Non-pigmented ciliary epithelial cell (primary cell): Measurements from ENCODE around the gene H1-8.

Experiments
- DNase-seq: peaks from one replicate; pipeline ENCODE4 v3.0.0-alpha.2; 2010; ENCODE audit warnings: low read depth

The H1-8 gene

DNA sequence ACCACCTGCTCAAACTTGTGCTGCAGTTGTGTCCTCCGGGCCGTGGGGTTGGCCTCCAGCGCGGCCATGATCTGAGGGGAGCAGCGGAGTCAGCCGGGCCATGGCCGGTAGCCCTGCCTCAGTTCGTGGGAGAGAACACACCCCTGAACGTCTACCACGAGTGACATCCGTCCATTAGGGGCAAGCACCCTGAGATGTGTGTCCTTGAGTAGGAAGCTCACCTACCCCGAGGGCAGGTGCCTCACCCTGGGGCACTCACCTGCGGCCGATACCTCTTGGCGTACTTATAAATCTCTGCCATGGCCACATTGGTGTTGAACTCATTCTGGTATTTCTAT is 13.4 kb downstream of the H1-8 start:
- no peak for DNase-seq

DNA sequence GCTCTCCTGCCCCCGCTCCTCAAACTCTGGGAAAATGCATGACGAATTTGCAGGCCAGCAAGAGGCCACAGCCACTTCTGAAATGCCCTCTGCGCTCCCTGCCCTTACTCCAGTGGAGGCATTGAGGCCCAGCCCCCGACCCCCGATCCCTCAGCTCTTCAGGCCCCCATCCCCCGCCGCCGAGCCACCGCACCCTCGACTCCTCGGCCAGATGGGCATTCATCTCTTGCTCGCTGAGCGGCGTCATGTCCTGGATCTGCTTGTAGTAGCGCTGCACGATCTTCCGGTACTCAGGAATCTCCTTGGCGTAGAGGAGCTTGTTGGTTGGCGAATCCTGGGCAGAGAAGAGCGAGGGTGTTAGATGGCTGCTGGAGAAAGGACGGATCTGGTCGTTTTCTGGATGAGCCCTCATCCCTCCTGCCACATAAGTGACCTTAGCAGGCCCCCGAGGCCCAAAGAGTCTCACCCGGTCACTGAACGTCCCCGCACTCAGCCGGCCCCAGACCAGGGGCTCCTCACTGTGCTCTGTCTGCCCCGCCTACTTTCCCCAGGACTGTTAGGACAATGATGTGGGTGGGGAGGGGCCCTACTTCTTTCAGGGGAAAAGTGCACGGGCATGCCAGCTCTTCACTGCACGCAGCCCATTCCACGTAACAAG is 14.0 kb downstream of the H1-8 start:
- no peak for DNase-seq

DNA sequence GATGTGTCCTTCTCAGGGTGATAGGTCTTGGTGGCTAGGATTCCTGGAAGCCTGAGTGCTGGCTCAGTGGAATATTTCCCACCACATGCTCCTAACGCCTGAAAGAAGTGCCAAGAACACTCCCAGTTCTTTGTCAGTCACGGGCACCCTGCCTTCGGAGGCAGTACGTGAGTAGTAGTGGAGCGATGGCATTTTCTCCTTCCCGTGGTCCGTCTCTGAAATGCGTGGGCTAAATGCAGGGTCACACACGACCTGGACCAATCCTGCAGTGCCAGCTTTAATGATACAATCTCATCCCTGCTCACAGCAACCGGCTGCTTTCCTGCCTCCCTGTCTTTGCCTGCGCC is 14.5 kb downstream of the H1-8 start:
- DNase-seq: no peak

GRCh38 chr3:129558081-129558771 is 15.3 kb downstream of the H1-8 start:
- no peak for DNase-seq

GRCh38 chr3:129558772-129559564 is 16.0 kb downstream of the H1-8 start:
- peak; percentile 15 for DNase-seq

DNA sequence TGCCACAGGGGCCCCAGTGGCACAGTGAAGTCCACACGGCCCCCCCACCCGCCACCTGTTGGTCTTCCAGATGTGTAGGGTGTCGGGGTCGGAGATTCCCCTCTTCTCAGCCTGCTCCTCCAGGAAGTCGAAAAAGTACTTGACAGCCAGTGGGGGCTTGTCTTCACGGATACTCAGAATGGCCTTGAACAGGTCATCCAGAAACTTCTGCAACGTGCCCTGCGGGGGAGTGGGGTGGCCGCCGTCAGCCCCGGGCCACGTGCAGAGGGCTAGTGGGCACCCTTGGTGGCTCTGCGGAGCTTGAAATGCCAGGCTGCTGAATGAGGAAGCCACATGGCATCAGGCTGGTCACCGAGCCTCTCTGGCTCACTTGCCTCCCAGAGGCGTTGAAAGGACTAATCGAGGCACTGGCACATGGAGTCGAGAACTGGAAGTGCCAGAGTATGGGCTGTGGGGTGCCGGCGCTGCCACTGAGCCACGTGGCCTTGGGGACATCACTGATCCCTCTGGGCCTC is 16.6 kb downstream of the H1-8 start:
- no peak for DNase-seq

- no peak for DNase-seq
Observed at GRCh38 chr3:129560269-129560787, 17.4 kb downstream of the H1-8 start.

- DNase-seq: peak; percentile 10
Observed at GRCh38 chr3:129560911-129561594, 18.1 kb downstream of the H1-8 start.

- DNase-seq: no peak
Observed at GRCh38 chr3:129561619-129562248, 18.8 kb downstream of the H1-8 start.

DNA sequence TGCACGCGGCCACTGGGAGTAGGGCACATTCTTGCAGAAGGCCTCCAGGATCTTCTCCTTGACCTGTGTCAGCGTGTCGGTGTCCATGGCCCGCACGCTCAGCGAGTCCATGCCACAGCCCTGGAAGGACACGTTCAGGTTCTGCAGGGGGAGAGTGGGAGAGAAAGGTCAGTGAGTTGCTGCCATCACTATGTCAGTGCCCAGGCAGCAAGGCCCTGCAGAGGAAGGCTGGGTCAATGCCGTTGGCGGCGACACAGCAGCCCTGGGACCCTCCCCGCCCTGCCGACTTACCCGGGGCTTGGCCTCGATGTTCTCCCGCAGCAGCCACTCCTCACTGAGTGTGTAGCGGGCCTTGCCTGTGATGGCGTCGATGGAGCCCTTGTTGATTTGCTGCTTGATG is 19.8 kb downstream of the H1-8 start:
- DNase-seq: no peak

- DNase-seq: no peak
Observed at GRCh38 chr3:129563332-129563731, 20.4 kb downstream of the H1-8 start.

DNA sequence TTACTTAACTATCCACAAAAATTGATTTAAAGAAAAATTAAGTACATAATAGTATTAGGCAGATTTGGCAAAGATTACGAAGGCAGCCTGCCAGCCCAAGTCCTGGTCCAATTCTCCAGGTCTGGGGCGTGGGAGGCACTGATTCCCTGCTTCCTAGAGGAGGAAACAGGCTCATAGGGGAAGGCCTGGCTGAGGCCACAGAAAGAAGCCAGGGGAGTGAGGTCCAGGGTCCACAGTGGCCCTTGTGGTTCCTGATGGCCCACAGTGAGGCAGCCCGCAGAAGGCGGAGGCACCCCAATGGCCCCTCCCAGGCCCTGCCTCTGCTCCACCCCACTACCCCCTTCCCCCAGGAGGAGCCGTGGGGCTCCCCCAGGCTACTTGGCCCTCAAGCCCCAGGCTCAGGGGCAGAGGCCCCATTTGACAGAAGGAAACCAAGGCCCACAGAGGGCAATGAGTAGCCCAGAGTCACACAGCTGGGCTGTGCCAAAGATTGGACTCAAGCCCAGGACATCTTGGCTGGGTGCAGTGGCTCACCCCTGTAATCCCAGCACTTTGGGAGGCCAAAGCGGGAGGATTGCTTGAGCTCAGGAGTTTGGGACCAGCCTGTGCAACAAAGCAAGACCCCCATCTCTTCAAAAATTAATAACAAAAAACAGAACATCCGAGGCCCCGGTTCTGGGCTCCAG is 21.0 kb downstream of the H1-8 start:
- DNase-seq: no peak

DNA sequence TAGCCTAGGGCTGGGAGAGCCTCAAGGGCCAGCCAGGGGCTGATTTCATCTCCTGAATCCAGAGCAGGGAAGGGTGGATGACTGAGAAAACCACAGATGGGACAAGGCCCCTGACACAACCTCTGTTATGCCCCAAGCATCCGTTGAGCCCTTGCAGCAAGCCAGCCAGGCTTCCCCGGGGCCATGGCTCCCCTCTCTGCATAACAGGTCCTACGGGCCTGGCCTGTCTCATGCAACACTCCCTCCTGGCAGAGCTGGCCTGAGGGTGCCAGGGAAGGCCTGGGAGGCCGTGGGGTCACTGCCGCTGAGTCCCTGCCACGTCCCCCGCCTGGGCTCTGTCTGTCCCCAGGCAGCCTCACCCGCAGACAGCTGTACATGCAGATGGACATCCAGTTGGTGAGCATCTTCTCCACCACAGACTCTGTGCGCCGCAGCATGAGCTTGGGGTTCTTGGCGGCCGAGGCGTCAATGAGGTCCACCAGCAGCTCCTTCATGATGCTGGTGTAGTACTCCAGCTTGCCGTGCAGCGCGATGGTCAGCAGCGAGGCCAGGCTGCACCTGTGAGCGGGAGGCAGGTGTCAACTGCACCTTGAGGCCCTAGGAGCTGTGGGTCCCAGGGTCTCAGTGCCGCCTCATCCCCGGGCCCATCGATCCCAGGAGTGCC is 22.1 kb downstream of the H1-8 start:
- no peak for DNase-seq

- DNase-seq: no peak
Observed at GRCh38 chr3:129565902-129566301, 22.9 kb downstream of the H1-8 start.

- DNase-seq: no peak
Observed at GRCh38 chr3:129567176-129567705, 24.3 kb downstream of the H1-8 start.

DNA sequence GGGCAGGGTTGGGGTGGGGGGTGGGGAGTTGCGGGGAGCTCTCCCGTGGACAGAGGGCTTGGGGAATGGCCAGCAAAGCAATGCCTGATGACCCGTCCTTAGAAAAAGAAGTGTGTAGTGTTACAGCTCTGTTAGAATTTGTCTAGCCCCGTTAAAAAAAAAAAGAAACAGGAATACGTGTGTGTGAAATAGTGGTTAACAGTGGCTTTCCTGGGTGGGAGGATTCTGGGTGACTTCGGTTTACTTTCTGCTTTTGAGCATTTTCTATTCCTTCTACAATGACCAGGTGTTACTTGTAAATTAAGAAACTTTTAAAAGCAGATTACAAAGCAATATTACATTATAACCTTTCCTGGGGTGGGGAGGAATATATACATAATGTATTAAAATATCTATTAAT is 25.0 kb downstream of the H1-8 start:
- DNase-seq: no peak

GRCh38 chr3:129569856-129570255 is 26.9 kb downstream of the H1-8 start:
- DNase-seq: no peak

DNA sequence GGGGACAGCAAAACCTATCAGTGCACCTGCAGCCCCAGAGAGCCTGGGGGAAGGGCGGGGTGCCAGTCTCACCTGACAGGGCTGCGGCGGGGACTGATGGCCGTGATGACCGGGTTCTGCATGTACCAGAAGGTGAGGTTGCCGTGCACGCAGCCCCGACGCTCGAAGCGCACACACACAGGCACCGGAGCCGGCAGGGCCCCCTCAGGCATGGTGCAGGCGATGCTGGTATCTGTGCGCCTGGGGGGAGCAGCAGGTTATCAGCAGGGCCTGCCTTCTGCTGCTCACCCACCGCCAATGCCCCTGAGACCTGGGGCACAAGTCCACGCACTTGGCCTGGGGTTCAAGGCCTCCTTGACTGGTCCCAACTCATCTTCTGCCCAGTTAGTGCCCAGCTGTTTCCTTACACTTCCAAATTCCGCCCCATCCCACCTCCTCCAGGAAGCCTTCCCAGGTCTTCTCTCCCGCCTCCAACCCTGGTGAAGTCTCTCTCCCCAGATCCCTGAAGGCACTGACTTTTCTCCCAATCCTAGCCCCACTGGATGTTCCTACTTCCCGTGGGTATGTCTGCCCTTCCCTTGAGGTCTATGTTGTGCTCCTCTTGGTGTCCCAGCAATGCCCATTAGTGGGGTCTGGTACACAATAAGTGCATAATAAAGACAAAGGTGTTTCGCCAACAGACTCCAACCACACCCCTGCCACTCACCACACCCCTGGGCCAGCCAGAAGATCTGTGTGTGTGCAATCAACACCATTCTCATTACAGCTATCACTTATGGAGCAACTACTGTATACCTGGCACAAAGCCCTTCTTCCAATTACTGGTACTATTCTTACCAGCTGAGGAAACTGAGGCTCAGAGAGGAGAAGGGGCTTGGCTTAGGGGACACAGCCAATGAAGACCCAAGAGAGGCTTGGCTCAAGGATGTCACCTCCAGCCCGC is 28.9 kb downstream of the H1-8 start:
- no peak for DNase-seq

DNA sequence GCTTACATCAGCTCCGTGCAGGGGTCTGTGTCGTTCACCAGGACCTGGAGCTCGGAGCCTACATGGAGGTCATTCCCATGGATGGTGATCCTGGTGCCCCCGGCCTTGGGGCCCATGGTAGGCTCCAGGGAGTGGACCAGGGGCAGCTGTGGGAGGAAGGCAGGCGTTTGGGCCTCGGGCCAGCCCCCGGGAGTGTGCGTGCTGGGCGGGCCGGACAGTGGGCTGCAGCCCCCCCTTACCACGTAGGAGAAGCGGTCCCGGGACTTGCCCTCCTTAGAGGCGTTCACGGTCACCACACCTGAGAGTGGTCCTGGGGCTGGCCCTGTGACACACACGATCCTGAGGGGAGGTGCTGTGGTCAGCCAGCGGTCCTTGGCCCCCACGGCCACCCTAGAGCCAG is 29.6 kb downstream of the H1-8 start:
- DNase-seq: no peak
